Measurements from ENCODE around the gene SCAMP2.

DNA sequence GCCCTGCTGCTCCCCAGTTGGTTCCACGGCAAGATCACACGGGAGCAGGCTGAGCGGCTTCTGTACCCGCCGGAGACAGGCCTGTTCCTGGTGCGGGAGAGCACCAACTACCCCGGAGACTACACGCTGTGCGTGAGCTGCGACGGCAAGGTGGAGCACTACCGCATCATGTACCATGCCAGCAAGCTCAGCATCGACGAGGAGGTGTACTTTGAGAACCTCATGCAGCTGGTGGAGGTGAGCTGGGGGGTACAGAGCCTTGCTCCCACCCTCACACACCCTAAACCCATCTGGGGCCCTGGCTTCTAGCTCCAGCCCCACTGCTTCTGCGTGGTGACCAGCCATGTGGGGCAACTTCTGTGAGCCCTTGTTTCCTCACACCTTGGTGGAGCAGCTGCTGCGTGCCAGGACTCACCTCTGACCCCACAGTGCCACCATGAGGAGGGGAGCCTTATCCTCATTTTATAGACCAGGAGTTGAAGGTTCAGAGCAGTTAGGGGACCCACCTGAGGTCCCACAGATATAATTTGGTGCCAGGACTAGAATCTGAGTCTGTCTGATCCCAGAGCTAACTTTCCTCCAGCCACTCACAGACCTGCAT is 73.8 kb downstream of the SCAMP2 start:
- TF ChIP-seq CTCF (IDR thresholded peaks at IDR 0.05) (no peak), POLR2A (IDR thresholded peaks at IDR 0.05) (no peak), POLR2AphosphoS5 (IDR thresholded peaks at IDR 0.05; ENCODE audit: insufficient read depth in 1 of 2, low read depth in 1 of 2) (no peak)
